HG03064 (cell line): Measurements from ENCODE around the gene CD164.
"Not testable (repeated sequence)": the region's sequence is repeated elsewhere in the genome, so short reads cannot be mapped to it uniquely, and the experiment has no call there.

ENCODE experiments used
- ATAC-seq: cut with Tn5 transposase; IDR thresholded peaks from one replicate; pipeline ENCODE4 v1.9.1; 2021; ENCODE audit warnings: low read depth; ENCODE audit not compliant: unreplicated experiment

Gene CD164

GRCh38 chr6:109345986-109346385, 36.3 kb downstream of the CD164 start:
- no peak for ATAC-seq

GRCh38 chr6:109344226-109344625, 38.0 kb downstream of the CD164 start:
- no peak for ATAC-seq

- no peak for ATAC-seq
Measured at GRCh38 chr6:109343518-109343917, 38.7 kb downstream of the CD164 start.

- ATAC-seq: no peak
Measured at GRCh38 chr6:109342911-109343310, 39.4 kb downstream of the CD164 start.

GRCh38 chr6:109342506-109342905, 39.8 kb downstream of the CD164 start:
- no peak for ATAC-seq

- ATAC-seq: no peak
Measured at GRCh38 chr6:109340811-109341210, 41.5 kb downstream of the CD164 start.

GRCh38 chr6:109339906-109340678, 42.2 kb downstream of the CD164 start:
- ATAC-seq: no peak

GRCh38 chr6:109336221-109336961, 45.9 kb downstream of the CD164 start:
- ATAC-seq: no peak

GRCh38 chr6:109333870-109334269, 48.4 kb downstream of the CD164 start:
- ATAC-seq: not testable (repeated sequence)

- ATAC-seq: no peak
Measured at GRCh38 chr6:109332748-109333147, 49.5 kb downstream of the CD164 start.

GRCh38 chr6:109331081-109331480, 51.2 kb downstream of the CD164 start:
- no peak for ATAC-seq

GRCh38 chr6:109330263-109330662, 52.0 kb downstream of the CD164 start:
- no peak for ATAC-seq

GRCh38 chr6:109328629-109329028, 53.6 kb downstream of the CD164 start:
- ATAC-seq: no peak

- no peak for ATAC-seq
Measured at GRCh38 chr6:109327959-109328358, 54.3 kb downstream of the CD164 start.

- no peak for ATAC-seq
Measured at GRCh38 chr6:109327491-109327890, 54.8 kb downstream of the CD164 start.

- ATAC-seq: no peak
Measured at GRCh38 chr6:109326351-109326750, 55.9 kb downstream of the CD164 start.

GRCh38 chr6:109325400-109325801, 56.9 kb downstream of the CD164 start:
- no peak for ATAC-seq

GRCh38 chr6:109323241-109323640, 59.0 kb downstream of the CD164 start:
- no peak for ATAC-seq

GRCh38 chr6:109322825-109323224, 59.4 kb downstream of the CD164 start:
- no peak for ATAC-seq

- ATAC-seq: no peak
Measured at GRCh38 chr6:109321752-109322151, 60.5 kb downstream of the CD164 start.

GRCh38 chr6:109320072-109320471, 62.2 kb downstream of the CD164 start:
- ATAC-seq: no peak

- ATAC-seq: no peak
Measured at GRCh38 chr6:109318328-109318876, 63.9 kb downstream of the CD164 start.
